Measurements from ENCODE around the gene ITGAD. TPM values are rescaled to one million over a fixed set of nuclear protein-coding genes. Genes with fewer than 3 reads are reported as not detected.

ITGAD gene
- total and polyA plus RNA-seq, 11 donors = 0.41 to 0.80 TPM; not detected in 9

DNA sequence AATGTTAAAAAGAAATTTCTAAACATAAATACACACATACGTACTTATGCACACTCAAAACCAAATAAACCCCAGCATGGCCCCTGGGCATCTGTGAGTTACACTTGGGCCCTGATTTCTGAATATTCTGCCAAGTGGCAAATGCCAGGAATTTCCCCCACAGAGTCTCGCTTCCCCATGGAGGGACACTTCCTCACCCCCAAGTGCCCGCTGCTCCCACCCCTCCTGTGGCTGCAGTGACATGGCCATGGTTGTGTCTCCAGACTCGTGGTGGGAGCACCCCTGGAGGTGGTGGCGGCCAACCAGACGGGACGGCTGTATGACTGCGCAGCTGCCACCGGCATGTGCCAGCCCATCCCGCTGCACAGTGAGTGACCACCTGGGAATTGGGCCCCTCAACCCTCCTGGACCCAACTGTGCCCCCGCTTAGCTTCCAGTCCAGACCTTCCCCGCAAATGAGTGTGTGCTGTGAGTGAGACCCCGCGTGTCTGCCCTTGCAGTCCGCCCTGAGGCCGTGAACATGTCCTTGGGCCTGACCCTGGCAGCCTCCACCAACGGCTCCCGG is 4.0 kb downstream of the ITGAD start:
- no peaks in the 10 kb centered on the region for H3K36me3 ChIP-seq
- no peak overlapping the region for H3K4me3 ChIP-seq
- TF ChIP-seq, protein P1, sequence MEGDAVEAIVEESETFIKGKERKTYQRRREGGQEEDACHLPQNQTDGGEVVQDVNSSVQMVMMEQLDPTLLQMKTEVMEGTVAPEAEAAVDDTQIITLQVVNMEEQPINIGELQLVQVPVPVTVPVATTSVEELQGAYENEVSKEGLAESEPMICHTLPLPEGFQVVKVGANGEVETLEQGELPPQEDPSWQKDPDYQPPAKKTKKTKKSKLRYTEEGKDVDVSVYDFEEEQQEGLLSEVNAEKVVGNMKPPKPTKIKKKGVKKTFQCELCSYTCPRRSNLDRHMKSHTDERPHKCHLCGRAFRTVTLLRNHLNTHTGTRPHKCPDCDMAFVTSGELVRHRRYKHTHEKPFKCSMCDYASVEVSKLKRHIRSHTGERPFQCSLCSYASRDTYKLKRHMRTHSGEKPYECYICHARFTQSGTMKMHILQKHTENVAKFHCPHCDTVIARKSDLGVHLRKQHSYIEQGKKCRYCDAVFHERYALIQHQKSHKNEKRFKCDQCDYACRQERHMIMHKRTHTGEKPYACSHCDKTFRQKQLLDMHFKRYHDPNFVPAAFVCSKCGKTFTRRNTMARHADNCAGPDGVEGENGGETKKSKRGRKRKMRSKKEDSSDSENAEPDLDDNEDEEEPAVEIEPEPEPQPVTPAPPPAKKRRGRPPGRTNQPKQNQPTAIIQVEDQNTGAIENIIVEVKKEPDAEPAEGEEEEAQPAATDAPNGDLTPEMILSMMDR (IDR thresholded peaks at IDR 0.05) = no peak
- TF ChIP-seq POLR2A (IDR thresholded peaks at IDR 0.05) = no peak
- ATAC-seq = no peak
- H3K27ac ChIP-seq = no peak overlapping the region
- H3K4me1 ChIP-seq = peaks cover 0 to 37% (median 0%) of the 10 kb centered on the region in 12 donors
- 78 to 89% (median 83%) methylated on average over 12 to 18 of the region's 18 CpGs for WGBS, 4 donors
- DNase-seq = peak in 1 of 5 donors; percentile 17
- no peaks in the 10 kb centered on the region for H3K9me3 ChIP-seq
- H3K27me3 ChIP-seq = peaks cover 0 to 9% (median 0%) of the 10 kb centered on the region in 9 donors
- intact Hi-C loops (cut with DNase I) = no loop called here

DNA sequence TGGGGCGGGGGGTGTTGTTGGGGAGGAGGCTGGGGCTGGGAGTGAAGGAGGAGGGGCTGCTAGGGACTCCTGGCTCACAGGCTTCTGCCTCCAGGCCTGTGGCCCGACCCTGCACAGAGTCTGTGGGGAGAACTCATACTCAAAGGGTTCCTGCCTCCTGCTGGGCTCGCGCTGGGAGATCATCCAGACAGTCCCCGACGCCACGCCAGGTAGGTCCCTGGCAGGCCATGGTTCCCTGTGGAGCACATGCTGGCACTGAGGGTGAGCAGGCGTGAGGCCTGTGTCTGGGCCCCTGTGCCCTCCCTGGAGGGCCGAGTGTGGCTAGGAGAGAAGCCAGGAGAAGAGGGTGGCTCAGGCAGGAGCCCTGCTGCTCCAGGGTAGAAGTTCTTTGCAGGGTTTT is 4.6 kb downstream of the ITGAD start:
- ATAC-seq (no peak), DNase-seq (no peak)
- Histone ChIP-seq H3K9me3 (no peaks in the 10 kb centered on the region), H3K27ac (no peak overlapping the region), H3K4me3 (no peak overlapping the region), H3K36me3 (no peaks in the 10 kb centered on the region), H3K4me1 (peaks cover 0 to 43% (median 0%) of the 10 kb centered on the region in 12 donors), H3K27me3 (peaks cover 0 to 9% (median 0%) of the 10 kb centered on the region in 9 donors)
- intact Hi-C loops (cut with DNase I) = no loop called here
- 58 to 78% (median 69%) methylated on average over 2 to 9 of the region's 9 CpGs for WGBS, 4 donors
- TF ChIP-seq POLR2A (IDR thresholded peaks at IDR 0.05) = no peak
- TF ChIP-seq, protein P1 (IDR thresholded peaks at IDR 0.05) = no peak

DNA sequence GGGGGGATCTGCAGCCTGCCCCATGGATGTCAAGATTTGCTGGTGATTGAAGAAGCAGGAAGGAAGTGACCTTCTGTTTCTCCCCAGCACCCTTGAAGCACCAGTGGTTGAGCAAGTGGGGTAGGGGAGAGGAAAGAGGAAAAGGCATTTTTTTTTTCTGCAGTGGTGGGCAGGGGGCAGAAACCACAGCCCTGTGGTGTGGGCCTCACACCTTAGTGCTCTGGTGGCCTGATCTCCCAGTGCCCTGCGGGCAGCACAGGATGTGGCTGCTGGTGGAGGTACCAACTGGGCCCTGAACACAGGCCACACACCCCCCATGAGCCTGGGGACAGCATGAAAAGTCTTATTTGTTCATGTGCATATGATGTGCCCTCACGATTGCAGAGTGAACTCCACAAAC is 7.1 kb downstream of the ITGAD start:
- H3K27me3 ChIP-seq = peaks cover 0 to 9% (median 0%) of the 10 kb centered on the region in 9 donors
- H3K36me3 ChIP-seq = no peaks in the 10 kb centered on the region
- peaks cover 0 to 47% (median 0%) of the 10 kb centered on the region in 12 donors for H3K4me1 ChIP-seq
- WGBS, 4 donors = 75 to 86% (median 80%) methylated on average over 1 to 2 of the region's 2 CpGs
- H3K27ac ChIP-seq = no peak overlapping the region
- DNase-seq (no peak), ATAC-seq (no peak)
- H3K4me3 ChIP-seq = no peak overlapping the region
- no peak for TF ChIP-seq POLR2A (IDR thresholded peaks at IDR 0.05)
- TF ChIP-seq, protein P1 (IDR thresholded peaks at IDR 0.05) = no peak
- intact Hi-C loops (cut with DNase I) = no loop called here
- H3K9me3 ChIP-seq = no peaks in the 10 kb centered on the region

DNA sequence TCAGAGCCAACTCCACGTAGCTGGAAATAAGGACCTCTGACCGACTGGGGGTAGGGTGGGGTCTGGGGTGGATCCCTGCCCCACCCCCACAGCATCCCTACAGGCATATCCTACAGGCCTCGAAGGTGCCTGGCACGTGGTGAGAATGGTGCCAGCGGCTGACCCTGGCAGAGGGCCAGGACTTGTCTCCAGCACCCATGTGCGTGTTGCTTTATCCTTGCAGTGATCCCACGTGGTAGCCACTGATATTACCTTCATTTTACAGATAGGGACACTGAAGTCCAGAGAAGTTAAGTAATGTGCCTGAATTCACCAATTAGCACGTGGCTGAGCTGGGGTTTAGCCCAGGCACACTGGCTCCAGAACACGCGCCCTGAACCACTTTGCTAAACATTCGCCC is 8.3 kb downstream of the ITGAD start:
- Histone ChIP-seq H3K4me1 (peaks cover 0 to 37% (median 0%) of the 10 kb centered on the region in 12 donors), H3K4me3 (no peak overlapping the region), H3K36me3 (no peaks in the 10 kb centered on the region), H3K27me3 (peaks cover 0 to 9% (median 0%) of the 10 kb centered on the region in 9 donors), H3K9me3 (no peaks in the 10 kb centered on the region), H3K27ac (no peak overlapping the region)
- no peak for TF ChIP-seq POLR2A (IDR thresholded peaks at IDR 0.05)
- TF ChIP-seq, protein P1 (IDR thresholded peaks at IDR 0.05) = no peak
- WGBS, 4 donors = 58 to 71% (median 66%) methylated on average over 10 to 11 of the region's 11 CpGs
- no peak for DNase-seq
- intact Hi-C loops (cut with DNase I) = no loop called here
- ATAC-seq = no peak

All from heart left ventricle (tissue), 16 donors.